GM19023 (cell line): ENCODE measurements around the gene SULT1A1.
"Not testable (repeated sequence)": the region's sequence is repeated elsewhere in the genome, so short reads cannot be mapped to it uniquely, and the experiment has no call there.

Experiments used
- ATAC-seq: cut with Tn5 transposase; IDR thresholded peaks from one replicate; pipeline ENCODE4 v1.9.1; 2021; ENCODE audit warnings: mild to moderate bottlenecking, moderate library complexity; ENCODE audit not compliant: unreplicated experiment

Gene SULT1A1

DNA sequence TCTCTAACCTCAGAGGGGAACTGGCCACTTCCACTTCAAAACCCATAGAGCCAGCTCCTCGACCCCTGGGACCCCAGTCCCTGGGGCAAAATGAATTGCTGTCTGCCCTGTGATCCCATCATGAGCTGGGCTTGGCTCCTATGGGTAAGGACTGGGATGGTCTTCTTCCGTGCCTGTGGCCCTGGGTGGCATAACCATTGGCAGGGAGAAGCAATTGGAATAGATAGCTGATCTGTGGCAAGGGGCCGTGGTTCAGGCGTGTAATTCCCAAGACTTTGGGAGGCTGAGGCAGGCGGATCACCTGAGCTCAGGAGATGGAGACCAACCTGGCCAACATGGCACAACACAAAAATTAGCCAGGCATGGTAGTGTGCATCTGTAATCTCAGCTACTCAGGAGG is 17.3 kb downstream of the SULT1A1 start:
- ATAC-seq = no peak

DNA sequence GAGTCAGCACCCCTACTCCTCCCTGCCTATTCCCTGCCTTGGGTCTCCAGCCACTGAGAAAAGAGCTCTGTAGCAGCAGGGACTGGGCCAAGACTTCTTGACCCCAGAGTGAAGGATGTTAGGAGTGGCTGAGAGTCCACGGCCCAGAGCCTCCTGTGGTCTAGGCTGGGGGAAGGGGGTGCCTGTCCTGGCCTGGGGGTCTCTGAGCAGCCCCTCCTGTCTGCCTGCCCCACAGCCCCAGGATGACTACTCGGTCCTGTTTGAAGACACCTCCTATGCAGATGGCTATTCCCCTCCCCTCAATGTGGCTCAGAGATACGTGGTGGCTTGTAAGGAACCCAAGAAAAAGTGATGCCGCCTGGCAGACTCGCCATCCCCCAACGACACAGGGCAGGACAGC is 18.5 kb downstream of the SULT1A1 start:
- ATAC-seq = no peak

DNA sequence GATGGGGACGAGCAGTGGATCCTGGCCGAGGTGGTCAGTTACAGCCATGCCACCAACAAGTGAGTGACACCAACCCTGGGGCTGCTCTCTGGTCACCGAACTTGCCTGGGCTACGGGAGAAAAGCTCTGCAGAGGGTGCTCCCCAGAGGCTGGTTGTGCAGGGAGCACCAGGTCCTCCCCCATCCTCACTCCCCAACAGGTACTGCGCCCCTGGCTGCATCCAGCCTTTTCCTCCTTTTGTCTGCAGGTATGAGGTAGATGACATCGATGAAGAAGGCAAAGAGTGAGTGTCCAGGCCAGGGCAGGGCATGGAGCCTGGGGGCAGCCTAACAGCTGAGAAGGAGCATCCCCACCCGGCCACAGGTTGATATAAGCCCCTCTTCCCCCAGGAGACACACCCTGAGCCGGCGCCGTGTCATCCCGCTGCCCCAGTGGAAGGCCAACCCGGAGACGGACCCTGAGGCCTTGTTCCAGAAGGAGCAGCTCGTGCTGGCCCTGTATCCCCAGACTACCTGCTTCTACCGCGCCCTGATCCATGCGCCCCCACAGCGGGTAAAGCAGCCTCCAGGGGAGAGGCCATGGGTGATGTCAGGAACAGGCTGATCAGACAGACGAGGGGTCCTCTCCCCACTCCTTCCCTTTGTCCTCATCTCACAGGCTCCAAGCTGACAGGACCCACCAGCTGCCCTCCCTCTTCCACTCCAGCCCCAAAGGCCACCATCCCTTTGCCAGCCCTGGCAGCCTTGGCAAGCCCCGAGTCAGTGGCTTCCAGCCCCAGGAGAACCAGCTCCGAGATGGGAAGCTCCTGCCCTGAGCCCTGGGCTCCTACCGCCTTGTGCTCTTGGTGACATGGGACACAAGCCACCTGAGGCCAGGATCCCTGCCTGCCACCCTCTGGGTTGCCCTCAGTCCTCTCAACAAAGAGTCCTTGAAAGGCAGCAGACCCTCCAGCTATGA is 19.2 kb downstream of the SULT1A1 start:
- no peak for ATAC-seq

DNA sequence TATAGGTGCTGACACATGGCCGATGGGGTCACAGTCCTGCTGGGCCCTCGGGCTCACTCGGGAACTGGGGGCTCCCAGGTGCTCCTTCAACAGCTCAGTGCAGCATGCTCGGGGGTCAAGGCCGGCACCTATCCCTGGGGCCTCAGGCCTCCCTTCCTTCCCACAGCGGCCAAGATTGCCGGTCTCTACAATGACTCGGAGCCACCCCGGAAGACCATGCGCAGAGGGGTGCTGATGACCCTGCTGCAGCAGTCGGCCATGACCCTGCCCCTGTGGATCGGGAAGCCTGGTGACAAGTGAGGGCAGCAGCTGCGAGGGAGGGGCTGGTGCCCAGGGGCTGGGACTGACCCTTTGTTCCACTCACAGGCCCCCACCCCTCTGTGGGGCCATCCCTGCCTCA is 19.9 kb downstream of the SULT1A1 start:
- ATAC-seq = no peak

DNA sequence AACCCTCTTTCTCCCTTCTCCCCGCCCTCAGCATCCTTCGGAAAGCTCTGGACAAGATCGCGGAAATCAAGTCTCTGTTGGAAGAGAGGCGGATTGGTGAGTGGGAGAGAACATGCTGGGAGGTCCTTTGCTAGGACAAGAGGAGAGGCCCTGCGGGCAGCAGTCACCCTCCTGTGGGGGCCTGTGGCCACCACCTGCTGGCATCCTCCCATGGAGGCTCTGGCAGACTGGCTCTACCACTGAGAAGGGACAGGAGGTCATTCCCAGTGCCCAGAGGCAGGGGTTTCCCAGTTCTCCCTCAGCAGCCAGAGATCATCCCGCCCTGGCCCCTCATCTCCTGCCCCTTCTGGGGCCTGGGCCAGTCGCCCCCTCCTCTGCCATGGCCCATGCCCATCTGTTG is 20.8 kb downstream of the SULT1A1 start:
- ATAC-seq = no peak

DNA sequence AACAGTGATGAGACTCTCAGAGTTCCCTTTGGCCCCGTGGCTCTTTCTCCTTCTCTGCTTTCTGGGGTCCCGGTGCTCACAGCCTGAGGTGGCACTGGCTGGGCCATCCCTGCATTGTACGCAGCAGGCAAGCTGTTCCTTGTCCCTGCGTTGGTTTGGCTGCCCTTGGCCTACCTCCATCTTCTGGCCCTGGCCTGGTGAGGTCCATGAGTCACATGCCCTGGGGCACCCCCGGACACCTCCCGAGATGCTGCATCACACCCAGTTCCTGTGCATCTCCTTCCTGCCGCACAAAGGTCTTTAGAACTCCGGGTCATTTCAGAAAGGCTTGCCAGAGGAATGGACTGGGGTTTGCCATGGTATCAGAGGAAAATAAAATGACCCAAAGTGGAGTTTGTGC is 22.5 kb downstream of the SULT1A1 start:
- no peak for ATAC-seq

DNA sequence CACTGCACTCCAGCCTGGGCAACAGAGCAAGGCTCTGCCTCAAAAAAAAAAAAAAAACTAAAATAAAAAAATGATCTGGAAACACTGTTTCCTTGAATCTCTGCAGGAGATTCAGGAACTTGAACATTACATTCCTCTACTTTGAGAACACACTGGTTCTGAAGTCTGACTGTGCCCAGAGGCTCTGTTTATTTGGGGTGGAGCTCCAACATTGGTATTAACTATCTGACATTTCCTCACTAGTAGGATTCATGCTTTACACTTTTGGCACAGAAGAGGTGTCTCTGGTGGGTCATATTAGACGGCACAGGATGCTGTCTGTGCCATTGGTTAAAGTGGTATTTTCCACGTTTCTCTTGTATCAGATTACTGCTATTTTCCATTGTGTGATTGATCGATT is 23.4 kb downstream of the SULT1A1 start:
- no peak for ATAC-seq

DNA sequence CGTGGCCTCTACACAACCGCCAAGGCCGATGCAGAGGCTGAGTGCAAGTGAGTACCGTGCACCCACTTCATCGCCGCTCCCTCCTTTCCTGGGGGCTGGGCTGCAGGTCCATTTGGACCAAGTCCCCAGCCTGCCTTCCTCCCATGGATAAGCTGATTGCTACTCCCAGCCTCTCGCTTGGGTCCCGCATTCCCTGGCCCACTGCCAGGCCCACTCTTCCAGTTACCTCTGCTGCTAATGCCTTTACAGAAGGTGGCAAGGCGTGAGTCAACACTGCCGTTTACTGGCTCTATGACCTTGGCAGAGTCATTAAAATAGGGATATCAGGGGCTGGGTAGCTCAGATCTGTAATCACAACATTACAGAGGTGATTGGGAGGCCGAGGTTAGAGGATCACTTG is 24.2 kb downstream of the SULT1A1 start:
- ATAC-seq = no peak

DNA sequence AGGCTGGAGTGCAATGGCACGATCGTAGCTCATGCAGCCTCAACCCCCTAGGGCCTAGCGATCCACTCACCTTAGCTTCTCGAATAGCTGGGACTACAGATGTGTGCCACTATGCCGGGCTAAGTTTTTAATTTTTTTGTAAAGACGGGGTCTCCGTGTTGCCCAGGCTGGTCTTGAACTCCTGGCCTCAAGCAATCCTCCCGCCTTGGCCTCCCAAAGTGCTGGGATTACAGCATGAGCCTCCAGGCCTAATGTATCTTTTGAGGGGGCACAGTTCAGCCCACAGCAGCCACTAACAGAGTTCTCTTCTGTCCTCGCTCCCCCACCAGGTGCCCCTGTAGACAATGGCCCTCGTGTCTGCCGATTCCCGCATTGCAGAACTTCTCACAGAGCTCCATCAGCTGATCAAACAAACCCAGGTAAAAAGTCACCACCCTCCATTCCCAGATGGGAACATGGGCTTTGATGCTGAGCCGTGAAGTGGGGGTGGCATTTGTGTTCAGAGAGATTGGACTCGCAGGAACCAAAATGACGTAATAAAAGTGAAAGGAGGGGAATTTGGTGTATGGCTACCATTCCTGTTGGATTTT is 29.0 kb downstream of the SULT1A1 start:
- ATAC-seq = no peak

DNA sequence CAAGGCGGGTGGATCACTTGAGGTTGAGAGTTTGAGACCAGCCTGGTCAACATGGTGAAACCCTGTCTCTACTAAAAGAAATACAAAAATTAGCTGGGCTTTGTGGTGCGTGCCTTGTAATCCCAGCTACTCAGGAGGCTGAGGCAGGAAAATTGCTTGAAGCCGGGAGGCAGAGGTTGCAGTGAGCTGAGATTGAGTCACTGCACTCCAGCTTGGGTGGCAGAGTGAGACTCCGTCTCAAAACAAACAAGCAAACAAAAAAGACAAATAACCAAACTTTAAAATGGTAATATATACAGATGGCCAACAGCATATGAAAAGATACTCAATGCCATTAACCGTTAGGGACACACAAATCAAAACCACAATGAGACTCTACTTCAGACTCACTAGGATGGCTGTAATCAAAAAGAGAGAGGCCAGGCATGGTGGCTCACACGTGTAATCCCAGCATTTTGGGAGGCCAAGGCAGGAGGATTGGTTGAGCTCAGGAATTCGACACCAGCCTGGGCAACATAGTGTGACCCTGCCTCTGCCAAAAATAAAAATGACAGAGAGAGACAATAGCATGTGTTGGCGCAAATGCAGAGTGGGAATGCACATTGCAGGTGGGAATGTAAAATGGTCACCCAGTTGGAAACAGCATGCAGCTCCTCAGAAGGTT is 34.3 kb downstream of the SULT1A1 start:
- ATAC-seq = no peak

DNA sequence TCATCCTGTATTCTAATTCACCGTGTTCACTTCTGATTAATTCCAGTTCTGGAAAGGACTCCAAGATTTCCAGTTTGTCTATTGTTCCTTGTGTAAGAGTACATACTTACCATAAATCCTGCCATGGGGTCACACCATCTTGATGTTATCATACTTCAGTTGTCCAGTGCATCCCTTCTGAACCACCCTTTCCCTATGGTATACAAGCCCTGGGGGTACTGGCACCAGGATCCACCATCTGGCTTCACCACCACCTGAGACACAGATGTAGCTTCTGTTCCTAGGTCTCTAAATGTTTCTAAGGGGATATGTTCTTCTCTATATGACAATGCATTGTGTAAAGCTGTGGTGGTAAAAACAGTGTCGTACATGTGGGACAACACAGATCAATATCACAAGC is 34.9 kb downstream of the SULT1A1 start:
- ATAC-seq = no peak

DNA sequence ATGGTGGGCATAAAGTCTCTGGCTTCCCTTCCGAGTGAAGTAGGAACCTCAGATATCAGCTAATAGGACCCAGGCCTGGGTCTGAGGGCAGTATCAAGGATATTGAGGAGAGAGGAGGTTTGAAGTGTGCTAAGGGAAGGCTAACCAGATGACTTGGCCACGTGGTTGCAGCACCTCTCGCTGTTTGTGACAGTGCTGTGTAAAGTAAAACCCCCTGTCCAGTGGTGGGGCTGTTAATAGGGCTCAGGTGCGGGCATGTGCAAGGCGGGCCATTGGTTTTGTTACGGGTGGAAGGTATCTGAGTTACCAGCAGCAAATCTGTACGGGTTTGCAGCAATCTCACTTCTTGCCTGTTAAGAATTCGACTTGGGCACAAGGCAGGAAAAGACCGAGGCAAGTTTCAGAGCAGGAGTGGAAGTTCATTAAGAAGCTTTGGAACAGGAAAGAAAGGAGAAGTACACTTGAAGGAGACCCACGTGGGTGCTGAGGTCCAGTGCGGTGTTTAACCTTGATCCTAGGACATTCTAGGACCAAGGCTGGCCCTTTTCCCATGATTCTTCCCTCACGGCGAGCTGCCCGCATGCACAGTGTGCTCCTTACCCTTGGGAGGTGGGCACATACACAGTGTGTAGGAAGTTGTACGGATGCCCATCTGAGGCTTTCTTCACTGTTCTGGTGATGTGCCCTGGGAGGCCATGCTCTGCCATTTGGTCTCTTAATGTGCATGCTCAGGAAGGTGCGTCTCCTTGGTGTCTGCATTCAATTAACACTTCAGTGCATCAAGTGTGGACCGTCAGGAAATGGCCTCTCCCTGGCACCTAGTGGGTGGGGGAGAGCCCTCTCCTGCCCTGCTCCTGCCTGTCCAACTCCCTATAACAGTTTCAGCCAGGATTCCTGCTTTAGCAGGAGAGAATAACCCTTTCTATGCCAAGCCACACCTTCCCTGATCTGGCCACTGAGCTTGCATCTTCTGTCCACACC is 35.8 kb downstream of the SULT1A1 start:
- ATAC-seq = no peak

DNA sequence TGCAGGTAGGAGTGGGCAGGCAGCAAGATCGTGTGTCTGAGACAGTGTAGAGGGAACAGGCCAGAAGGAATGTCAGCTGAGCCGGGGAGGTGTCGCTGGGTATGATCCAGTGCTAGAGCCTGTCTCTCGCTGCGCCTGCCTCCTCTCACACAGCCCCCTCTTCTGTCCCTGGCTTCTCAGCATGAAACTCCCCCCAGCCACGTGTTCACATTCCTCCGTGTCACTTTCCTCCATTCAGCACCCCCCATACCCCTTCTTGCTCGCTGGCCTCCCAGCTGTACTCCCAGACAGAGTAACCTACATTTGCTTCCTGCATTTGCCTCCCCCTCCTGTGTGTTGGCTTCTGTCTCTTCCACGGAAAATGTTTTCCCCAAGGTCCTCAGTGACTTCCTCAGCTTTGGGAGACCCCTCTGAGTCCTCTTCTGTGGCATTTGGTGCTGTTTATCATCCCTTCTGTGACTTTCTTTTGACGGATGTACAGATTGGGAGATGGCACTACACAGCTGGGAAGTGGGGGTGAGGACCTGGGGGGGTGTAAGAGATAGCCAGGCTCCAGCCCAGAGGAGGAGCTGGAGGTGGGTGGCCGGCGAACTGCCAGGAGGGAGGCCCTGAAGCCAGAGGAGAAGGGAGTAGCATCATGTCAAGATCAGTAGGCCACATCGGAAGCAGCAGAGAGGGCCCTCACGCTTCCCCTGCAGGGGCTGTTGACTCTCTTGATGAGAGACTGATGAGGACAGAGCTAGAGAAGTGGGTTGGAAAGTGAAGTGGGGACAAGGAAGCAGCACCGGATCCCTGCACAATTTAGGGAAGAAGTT is 36.9 kb downstream of the SULT1A1 start:
- ATAC-seq = no peak

DNA sequence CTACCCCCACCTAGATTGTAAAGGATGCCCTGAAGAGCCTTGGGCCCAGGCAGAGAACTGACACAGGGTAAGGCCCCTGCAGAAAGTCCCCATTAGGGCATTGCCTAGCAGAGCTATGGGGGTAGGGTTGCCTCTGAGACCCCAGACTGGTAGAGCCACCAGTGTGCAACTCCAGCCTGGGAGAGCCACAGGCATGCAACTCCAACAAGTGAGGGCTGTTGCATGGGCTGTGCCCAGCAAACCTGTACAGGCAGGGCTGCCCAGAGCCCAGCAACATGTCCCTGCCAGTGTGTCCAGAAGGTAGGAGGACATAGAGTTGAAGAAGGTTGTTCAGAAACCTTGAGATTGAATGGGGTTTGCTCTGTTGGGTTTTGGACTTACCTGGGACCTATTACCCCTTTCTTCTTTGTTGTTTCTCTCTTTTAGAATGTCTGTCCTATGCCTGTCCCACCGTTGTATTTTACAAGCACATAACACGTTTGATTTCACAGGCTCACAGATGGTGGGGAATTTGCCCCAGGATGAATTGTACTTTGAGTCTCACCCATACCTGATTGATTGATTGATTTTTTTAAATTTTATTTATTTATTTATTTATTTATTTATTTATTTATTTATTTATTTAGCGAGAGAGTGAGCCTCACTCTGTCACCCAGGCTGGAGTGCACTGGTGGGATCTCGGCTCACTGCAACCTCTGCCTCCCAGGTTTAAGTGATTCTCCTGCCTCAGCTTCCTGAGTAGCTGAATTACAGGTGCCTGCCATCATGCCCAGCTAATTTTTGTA is 39.7 kb downstream of the SULT1A1 start:
- ATAC-seq = no peak

DNA sequence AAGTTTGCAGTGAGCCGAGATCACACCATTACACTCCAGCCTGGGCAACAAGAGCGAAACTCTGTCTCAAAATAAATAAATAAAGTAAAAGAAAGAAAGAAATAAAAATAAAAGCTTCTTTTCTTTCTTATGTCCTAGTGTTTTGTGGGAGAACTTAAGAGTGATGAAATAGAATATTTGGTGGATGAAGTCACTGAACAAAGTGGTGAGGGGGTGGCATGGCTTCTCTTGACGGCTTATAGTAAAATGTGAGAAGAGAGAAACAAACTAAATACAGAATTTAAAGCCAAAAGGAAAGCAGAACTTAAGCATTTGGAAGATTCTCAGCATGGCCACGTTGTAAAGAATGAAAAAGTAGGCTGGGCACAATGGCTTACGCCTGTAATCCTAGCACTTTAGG is 40.8 kb downstream of the SULT1A1 start:
- ATAC-seq = no peak

DNA sequence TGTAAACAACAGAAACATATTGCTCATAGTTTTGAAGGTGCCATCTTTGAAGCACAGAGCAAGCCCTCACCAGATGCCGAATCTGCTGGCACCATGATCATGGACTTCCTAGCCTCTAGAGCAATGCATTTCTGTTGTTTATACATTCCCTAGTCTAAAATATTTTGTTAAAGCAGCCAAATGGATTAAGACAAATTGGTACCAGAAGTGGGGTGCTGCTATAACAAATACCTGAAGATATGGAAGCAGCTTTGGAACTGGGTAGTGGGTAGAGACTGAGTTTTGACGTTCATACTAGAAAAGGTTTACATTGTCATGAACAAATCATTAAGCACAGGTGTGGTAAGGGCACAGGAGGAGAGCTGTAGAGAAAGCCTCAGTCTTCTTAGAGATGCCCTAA is 42.6 kb downstream of the SULT1A1 start:
- ATAC-seq = no peak

DNA sequence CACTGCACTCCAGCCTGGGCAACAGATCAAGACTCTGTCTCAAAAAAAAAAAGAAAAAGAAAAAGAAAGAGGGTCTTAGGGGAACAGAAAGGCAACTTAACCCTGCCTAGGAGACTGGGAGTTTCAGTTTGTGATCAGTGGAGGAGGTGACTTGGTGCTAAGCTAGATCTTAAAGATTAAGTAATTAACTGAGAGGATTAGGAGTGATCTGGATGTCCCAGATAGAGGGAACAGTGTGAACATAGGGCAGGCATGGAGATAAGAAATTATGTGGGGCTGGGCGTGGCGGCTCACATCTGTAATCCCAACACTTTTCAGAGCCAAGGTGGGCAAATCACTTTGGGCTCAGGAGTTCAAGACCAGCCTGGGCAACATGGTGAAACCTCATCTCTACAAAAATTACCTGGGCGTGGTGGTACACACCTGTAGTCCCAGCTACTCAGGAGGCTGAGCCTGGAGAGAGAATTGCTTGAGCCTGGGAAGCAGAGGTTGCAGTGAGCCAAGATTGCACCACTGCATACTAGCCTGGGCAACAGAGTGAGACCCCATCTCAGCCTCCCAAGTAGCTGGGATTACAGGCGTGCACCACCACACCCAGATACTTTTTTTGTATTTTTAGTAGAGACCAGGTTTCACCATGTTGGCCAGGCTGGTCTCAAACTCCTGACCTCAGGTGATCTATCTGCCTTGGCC is 43.5 kb downstream of the SULT1A1 start:
- not testable (repeated sequence) for ATAC-seq

DNA sequence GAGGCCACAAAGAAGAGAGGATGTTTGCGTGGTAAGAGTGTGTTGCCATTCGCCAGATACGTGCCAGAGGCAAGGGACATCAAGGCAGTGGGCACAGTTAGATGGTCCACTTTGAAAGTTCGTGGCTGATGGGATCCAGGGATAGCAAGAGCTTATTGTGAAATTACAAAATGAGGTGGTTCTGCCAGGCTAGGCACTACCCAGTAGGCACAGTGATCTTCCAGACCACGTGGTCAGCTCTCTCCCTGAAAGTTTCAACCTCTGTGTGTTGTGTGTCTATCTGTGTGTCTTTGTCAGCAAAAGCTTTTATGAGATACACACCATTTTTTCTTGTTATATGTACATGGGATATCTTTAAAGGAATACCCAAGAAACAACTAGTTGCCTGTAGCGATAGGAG is 46.6 kb downstream of the SULT1A1 start:
- ATAC-seq = no peak

DNA sequence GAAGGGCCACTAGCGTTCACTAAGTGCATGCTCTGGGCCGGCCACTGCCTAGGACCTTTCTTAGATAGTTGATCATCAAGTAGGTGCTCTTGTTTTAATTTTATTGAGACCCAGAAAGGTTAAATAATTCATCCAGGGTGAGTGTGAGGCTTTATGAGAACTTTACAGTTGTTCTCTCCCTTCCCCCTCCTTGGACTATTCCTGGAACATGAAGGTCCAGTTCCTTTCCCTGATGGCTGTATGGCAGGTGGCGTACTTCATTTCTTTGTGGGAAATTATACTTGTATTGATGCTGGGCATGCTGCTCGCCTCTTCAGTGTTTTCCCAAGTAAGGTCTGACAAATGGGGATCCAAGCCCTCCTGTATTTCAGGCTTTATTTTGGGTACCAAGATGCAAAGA is 47.6 kb downstream of the SULT1A1 start:
- ATAC-seq = no peak
